Heart left ventricle (tissue), 13 donors: ENCODE data around the gene FCRL6.

Source experiments
- POLR2A ChIP-seq, 2 donors: fragments of 450-650 bp; IDR thresholded peaks; one replicate each; pipeline ENCODE4 v1.6.1; 2017; ENCODE audit warnings: antibody characterized with exemption in 2 of 2, mild to moderate bottlenecking in 2 of 2, moderate library complexity in 2 of 2
- TF ChIP-seq, protein P1 (sequence below), 12 donors: fragments of 200-600 bp; sonication (generic) in 4 of 12; IDR thresholded peaks; one replicate each; pipeline versions ENCODE4 v1.5.0 to v1.8.0; 2018 to 2022; ENCODE audit warnings: antibody characterized with exemption in 12 of 12, mild to moderate bottlenecking in 5 of 12
- donor health status: ischemic (EF 13 %, LVEDD 7.1; RV severe dilation, severe dysfunction).
- donor health status: DM: no; HTN: yes; CAD: no.
- donor health status: DM: no; HTN: no; CAD: no.
- donor health status: ischemic (EF 25% LVEDD 6.9; RV normal size, moderate dysfunction).
- donor health status: ischemic (EF 25% LVEDD 5.7; RV mildly dilated, moderate dysfunction).
- donor health status: ischemic (EF 35%, LVEDD 5.7; RV mildly dilated, moderate dysfunction).
- donor health status: nonischemic (EF 11% LVEDD 7.7; RV severe dilation, severe dysfunction).
- donor health status: DM: yes; HTN: yes; CAD: no.
- donor health status: PGD.
- donor health status: ischemic (EF 29% LVEDD 5.4; RV normal size, mild dysfunction).
- donor health status: nonischemic (EF 23%, LVEDD 6.1; RV moderate dilation, normal function).

DNA sequence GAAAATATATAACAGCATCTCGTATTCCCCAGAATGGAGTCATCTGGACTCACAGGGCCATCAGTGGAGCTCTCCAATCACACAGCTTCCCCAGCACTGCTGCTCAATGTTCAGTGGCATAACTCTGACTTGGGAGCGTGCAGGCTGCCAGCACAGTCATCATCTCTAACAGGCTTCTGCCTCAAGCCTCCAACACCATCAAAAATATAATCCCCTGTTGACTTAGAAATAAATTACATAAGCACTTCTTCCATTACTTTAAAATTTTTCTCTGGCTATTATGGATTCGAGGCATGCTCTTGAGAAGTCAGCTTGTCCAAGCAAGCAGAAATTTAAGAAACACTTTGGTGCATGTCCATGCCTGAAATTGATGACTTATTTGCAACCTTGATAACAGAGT is 15.2 kb upstream of the FCRL6 start:
- TF ChIP-seq, protein P1, sequence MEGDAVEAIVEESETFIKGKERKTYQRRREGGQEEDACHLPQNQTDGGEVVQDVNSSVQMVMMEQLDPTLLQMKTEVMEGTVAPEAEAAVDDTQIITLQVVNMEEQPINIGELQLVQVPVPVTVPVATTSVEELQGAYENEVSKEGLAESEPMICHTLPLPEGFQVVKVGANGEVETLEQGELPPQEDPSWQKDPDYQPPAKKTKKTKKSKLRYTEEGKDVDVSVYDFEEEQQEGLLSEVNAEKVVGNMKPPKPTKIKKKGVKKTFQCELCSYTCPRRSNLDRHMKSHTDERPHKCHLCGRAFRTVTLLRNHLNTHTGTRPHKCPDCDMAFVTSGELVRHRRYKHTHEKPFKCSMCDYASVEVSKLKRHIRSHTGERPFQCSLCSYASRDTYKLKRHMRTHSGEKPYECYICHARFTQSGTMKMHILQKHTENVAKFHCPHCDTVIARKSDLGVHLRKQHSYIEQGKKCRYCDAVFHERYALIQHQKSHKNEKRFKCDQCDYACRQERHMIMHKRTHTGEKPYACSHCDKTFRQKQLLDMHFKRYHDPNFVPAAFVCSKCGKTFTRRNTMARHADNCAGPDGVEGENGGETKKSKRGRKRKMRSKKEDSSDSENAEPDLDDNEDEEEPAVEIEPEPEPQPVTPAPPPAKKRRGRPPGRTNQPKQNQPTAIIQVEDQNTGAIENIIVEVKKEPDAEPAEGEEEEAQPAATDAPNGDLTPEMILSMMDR (IDR thresholded peaks at IDR 0.05): no peak
- TF ChIP-seq POLR2A (IDR thresholded peaks at IDR 0.05): no peak
